IMR-90 (cell line): ENCODE measurements around the gene CNKSR3. TPM values are rescaled to one million over a fixed set of nuclear protein-coding genes. Genes with fewer than 3 reads are reported as not detected.
A peak's percentile ranks its signal among the peaks of the same experiment; 100 is the strongest.

ENCODE experiments used
- ATAC-seq: fragments of 200-7000 bp; cut with Tn5 transposase; 2 replicates; pipeline ENCODE4 v1.9.1; 2020; ENCODE audit warnings: low read depth, mild to moderate bottlenecking, moderate library complexity
- BruUV-seq: library from RNA; stranded (reverse); fragments of 400-500 nt; replicated peaks from 2 replicates; lab custom pipeline; 2021; lab: Mats Ljungman, UMichigan
- CTCF ChIA-PET: fragments of 300-600 bp; formaldehyde crosslinking; extraction: SDS; loops from one replicate; lab custom pipeline; 2021; ENCODE audit warnings: antibody characterized with exemption; lab: Yijun Ruan, JAX
- POLR2A ChIA-PET: fragments of 300-600 bp; sonication (Branson Sonifier 250); formaldehyde crosslinking; loops from one replicate; lab custom pipeline; 2022; ENCODE audit warnings: antibody characterized with exemption; ENCODE audit not compliant: unreplicated experiment; lab: Charles Lee
- DNase-seq: peaks from one replicate; pipeline ENCODE4 v3.0.0; 2013
- H2AFZ ChIP-seq: replicated peaks from 2 replicates; pipeline ENCODE3; 2013; ENCODE audit warnings: low read length, mild to moderate bottlenecking; ENCODE audit not compliant: poor library complexity
- H2AK5ac ChIP-seq: 2 replicates; pipeline ENCODE4 v1.6.1; 2013; ENCODE audit warnings: low read depth, low read length, inconsistent platforms
- H2AK9ac ChIP-seq: replicated peaks from 2 replicates; pipeline ENCODE3; 2013; ENCODE audit warnings: mild to moderate bottlenecking, low read depth, low read length, moderate library complexity; ENCODE audit not compliant: poor library complexity
- H2BK120ac ChIP-seq: 2 replicates; pipeline ENCODE4 v1.6.1; 2013; ENCODE audit warnings: low read depth, low read length, inconsistent platforms
- H2BK15ac ChIP-seq: 3 replicates; pipeline ENCODE4 v1.6.1; 2013; ENCODE audit warnings: low read depth, low read length, inconsistent platforms
- H2BK20ac ChIP-seq: 2 replicates; pipeline ENCODE4 v1.6.1; 2013; ENCODE audit warnings: low read depth, mild to moderate bottlenecking, inconsistent platforms, low read length, moderate library complexity
- H2BK5ac ChIP-seq: 2 replicates; pipeline ENCODE4 v1.6.1; 2013; ENCODE audit warnings: mild to moderate bottlenecking, low read depth, low read length, inconsistent platforms; ENCODE audit not compliant: poor library complexity, severe bottlenecking
- H3K14ac ChIP-seq: replicated peaks from 2 replicates; pipeline ENCODE4 v1.6.1; 2013; ENCODE audit warnings: low read depth, low read length, inconsistent platforms
- H3K18ac ChIP-seq: 2 replicates; pipeline ENCODE4 v1.6.1; 2013; ENCODE audit warnings: low read depth, low read length, control low read depth
- H3K23ac ChIP-seq: 2 replicates; pipeline ENCODE4 v1.6.1; 2013; ENCODE audit warnings: low read depth, low read length, inconsistent platforms
- H3K27ac ChIP-seq: 2 replicates; pipeline ENCODE4 v1.5.1; 2013; ENCODE audit warnings: mild to moderate bottlenecking, control low read depth, low read length; ENCODE audit not compliant: insufficient read depth
- H3K27me3 ChIP-seq: 2 replicates; pipeline ENCODE4 v1.6.1; 2013; ENCODE audit warnings: low read length; ENCODE audit not compliant: control insufficient read depth, insufficient read depth
- H3K36me3 ChIP-seq: 2 replicates; pipeline ENCODE4 v1.6.1; 2013; ENCODE audit warnings: low read length, mixed read lengths; ENCODE audit not compliant: control insufficient read depth, insufficient read depth
- H3K4ac ChIP-seq: 2 replicates; pipeline ENCODE4 v1.6.1; 2013; ENCODE audit warnings: low read depth, low read length, inconsistent platforms
- H3K4me1 ChIP-seq: 2 replicates; pipeline ENCODE4 v1.6.1; 2013; ENCODE audit warnings: low read length, mixed read lengths; ENCODE audit not compliant: control insufficient read depth, insufficient read depth
- H3K4me2 ChIP-seq: 2 replicates; pipeline ENCODE4 v1.6.1; 2013; ENCODE audit warnings: low read depth, mild to moderate bottlenecking, control low read depth, low read length, moderate library complexity
- H3K4me3 ChIP-seq: 2 replicates; pipeline ENCODE4 v1.5.1; 2013; ENCODE audit warnings: low read depth, mild to moderate bottlenecking, control low read depth, low read length, moderate library complexity; ENCODE audit not compliant: insufficient read depth
- H3K56ac ChIP-seq: 2 replicates; pipeline ENCODE4 v1.6.1; 2013; ENCODE audit warnings: low read length, inconsistent platforms; ENCODE audit not compliant: insufficient read depth; ENCODE audit errors: extremely low read depth
- H3K79me1 ChIP-seq, 2 experiments: 2 replicates each; pipeline ENCODE4 v1.6.1; 2013; ENCODE audit warnings: low read length in 2 of 2, inconsistent platforms in 1 of 2, low read depth in 1 of 2
- H3K9ac ChIP-seq: 2 replicates; pipeline ENCODE4 v1.6.1; 2013; ENCODE audit warnings: low read depth, low read length, control low read depth
- H3K9me1 ChIP-seq: 2 replicates; pipeline ENCODE4 v1.6.1; 2013; ENCODE audit warnings: low read length, inconsistent platforms; ENCODE audit not compliant: insufficient read depth
- H3K9me3 ChIP-seq: 2 replicates; pipeline ENCODE4 v1.6.1; 2013; ENCODE audit warnings: low read length; ENCODE audit not compliant: control insufficient read depth, insufficient read depth
- H4K20me1 ChIP-seq: 2 replicates; pipeline ENCODE4 v1.6.1; 2013; ENCODE audit warnings: low read length, inconsistent platforms; ENCODE audit not compliant: insufficient read depth
- H4K5ac ChIP-seq: 2 replicates; pipeline ENCODE4 v1.6.1; 2013; ENCODE audit warnings: mild to moderate bottlenecking, low read depth, low read length, control low read depth
- H4K8ac ChIP-seq, 2 experiments: 2 replicates each; pipeline ENCODE4 v1.6.1; 2013; ENCODE audit warnings: low read depth in 2 of 2, low read length in 2 of 2, control low read depth in 1 of 2, inconsistent platforms in 1 of 2
- H4K91ac ChIP-seq: 2 replicates; pipeline ENCODE4 v1.6.1; 2013; ENCODE audit warnings: low read depth, low read length, inconsistent platforms; ENCODE audit not compliant: insufficient read depth
- BHLHE40 ChIP-seq: fragments of 150-350 bp; IDR thresholded peaks from 2 replicates; pipeline ENCODE4 v1.6.1; 2016; ENCODE audit warnings: mild to moderate bottlenecking, low read depth, low read length
- CEBPB ChIP-seq: IDR thresholded peaks from 2 replicates; pipeline ENCODE4 v1.6.1; 2012; ENCODE audit warnings: low read depth, low read length, improper control_type of control experiment
- FOS ChIP-seq: fragments of 150-350 bp; IDR thresholded peaks from 2 replicates; pipeline ENCODE4 v1.6.1; 2016; ENCODE audit warnings: low read depth, low read length
- MAFK ChIP-seq: IDR thresholded peaks from 2 replicates; pipeline ENCODE4 v1.6.1; 2012; ENCODE audit warnings: low read depth, low read length, improper control_type of control experiment
- NFE2L2 ChIP-seq: fragments of 150-350 bp; IDR thresholded peaks from 2 replicates; pipeline ENCODE4 v1.6.1; 2016; ENCODE audit warnings: low read depth, mild to moderate bottlenecking, low read length
- POLR2A ChIP-seq: IDR thresholded peaks from 2 replicates; pipeline ENCODE4 v1.6.1; 2012; ENCODE audit warnings: mild to moderate bottlenecking, low read depth, low read length
- RAD21 ChIP-seq: IDR thresholded peaks from 2 replicates; pipeline ENCODE4 v1.6.1; 2012; ENCODE audit warnings: low read length, improper control_type of control experiment
- RCOR1 ChIP-seq: IDR thresholded peaks from 2 replicates; pipeline ENCODE4 v1.6.1; 2012; ENCODE audit warnings: mild to moderate bottlenecking, low read length, improper control_type of control experiment; ENCODE audit not compliant: insufficient replicate concordance
- RFX5 ChIP-seq: IDR thresholded peaks from 2 replicates; pipeline ENCODE4 v1.8.0; 2012; ENCODE audit warnings: low read depth, mild to moderate bottlenecking, low read length, moderate library complexity
- WGBS, 2 experiments: methylation state at CpG; one replicate each; pipeline versions ENCODE4 v1.1.5 to v1.1.7; 2013; ENCODE audit warnings: missing lambda C conversion rate in 2 of 2; ENCODE audit not compliant: insufficient read length in 1 of 2; ENCODE audit errors: extremely low coverage in 2 of 2; 5-methylcytosine and 5-hydroxymethylcytosine counted together
- dilution Hi-C: fragments of 300-500 bp; cut with HindIII; formaldehyde crosslinking; loops from one replicate; pipeline ENCODE4 v1.14.3; 2018; ENCODE audit warnings: low sequenced_read_pairs; ENCODE audit not compliant: unreplicated experiment
- in situ Hi-C: fragments of 300-500 bp; cut with MboI; formaldehyde crosslinking; loops from 3 replicates; pipeline ENCODE4 v1.14.3; 2019; ENCODE audit warnings: low sequenced_read_pairs, inconsistent platforms, mixed read lengths
- intact Hi-C: fragments of 100-400 bp; cut with micrococcal nuclease; formaldehyde crosslinking; loops from 2 replicates; pipeline ENCODE4 v1.10.0; 2022
- polyA plus RNA-seq, 3 experiments: library from polyadenylated mRNA; depleted of rRNA; stranded (reverse); fragments of >200 nt; gene quantifications; 2 replicates each; pipeline ENCODE4 v1.2.3, GENCODE V29; 2012; ENCODE audit warnings: low replicate concordance in 1 of 3
- total RNA-seq: library from RNA; depleted of rRNA; stranded (reverse); fragments of >200 nt; gene quantifications from 2 replicates; pipeline ENCODE4 v1.2.3, GENCODE V29; 2012
- TF ChIP-seq, protein P1 (sequence below): fragments of 150-350 bp; IDR thresholded peaks from 2 replicates; pipeline ENCODE4 v1.6.1; 2017; ENCODE audit warnings: mild to moderate bottlenecking, antibody characterized with exemption, low read length, low read depth
- TF ChIP-seq, protein P2 (sequence below): conservative IDR thresholded peaks from 2 replicates; pipeline ENCODE4 v1.5.1; 2012; ENCODE audit warnings: mild to moderate bottlenecking, low read depth, low read length, improper control_type of control experiment
- TF ChIP-seq, protein P3 (sequence below): fragments of 150-350 bp; IDR thresholded peaks from 2 replicates; pipeline ENCODE4 v1.6.1; 2016; ENCODE audit warnings: low read depth, mild to moderate bottlenecking, low read length, moderate library complexity, borderline replicate concordance

CNKSR3 gene
- total and polyA plus RNA-seq, 2 of the 4 experiments (the other 2 are of a cell fraction): 6.7 to 15.8 TPM

DNA sequence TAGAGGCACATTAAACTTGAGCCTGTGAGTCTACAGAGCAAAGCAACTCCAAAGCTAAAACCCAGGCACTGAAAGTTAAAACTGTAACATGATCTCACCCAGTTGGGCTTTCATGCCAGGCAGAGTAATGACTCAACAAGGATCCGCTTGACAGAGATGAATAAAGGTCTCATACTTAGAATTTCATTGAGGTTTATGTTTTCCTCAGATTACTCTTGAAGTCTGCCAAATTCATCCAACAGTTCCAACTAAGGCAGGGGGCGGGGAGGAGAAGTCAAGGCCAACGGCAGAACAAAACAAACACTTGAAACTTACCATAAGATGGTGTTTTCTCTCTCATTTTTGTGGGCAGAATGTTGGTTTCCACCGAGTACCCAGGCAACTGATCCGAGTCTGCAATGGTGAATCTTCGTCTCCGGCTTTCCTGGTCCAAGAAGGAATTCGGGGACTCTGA, 99.8 kb downstream of the CNKSR3 start:
- peaks cover 0 to 19% of the 10 kb centered on the region in 2 experiments; a peak in 3 of 4 replicates for H3K79me1 ChIP-seq
- H2AFZ ChIP-seq: peak overlapping the region; percentile 70
- dilution Hi-C loops (no loop called here), in situ Hi-C loops (no loop called here), intact Hi-C loops (loop anchor here (2.0 to 5.0 kb wide), 4 partner anchors 38 to 118 kb away; partner anchors contain the start of gene CNKSR3)
- no peaks in the 10 kb centered on the region for H3K27me3 ChIP-seq
- peak overlapping the region; percentile 77 for H3K27ac ChIP-seq
- DNase-seq: peak; percentile 97
- peaks cover 19% of the 10 kb centered on the region for H3K36me3 ChIP-seq
- peak overlapping the region; percentile 16 for H3K14ac ChIP-seq
- H3K9me3 ChIP-seq: no peaks in the 10 kb centered on the region
- peak overlapping the region; percentile 100 for H2BK5ac ChIP-seq
- H3K4me1 ChIP-seq: peaks cover 16% of the 10 kb centered on the region
- H3K23ac ChIP-seq: peak overlapping the region; percentile 32
- peak overlapping the region; percentile 31 for H4K5ac ChIP-seq
- H4K91ac ChIP-seq: peak overlapping the region; percentile 70
- peaks cover 9% of the 10 kb centered on the region; the same call in 1 of the 2 replicates for H3K9me1 ChIP-seq
- peak overlapping the region; percentile 22; the same call in 1 of the 2 replicates for H3K9ac ChIP-seq
- peak overlapping the region; percentile 51 for H2BK20ac ChIP-seq
- BruUV-seq: no TSS peak
- no CpG with 5 or more reads among the region's 8 CpGs for WGBS, 2 experiments
- ATAC-seq: peak; percentile 84
- H2AK9ac ChIP-seq: no peak overlapping the region
- peak overlapping the region; percentile 68 for H3K18ac ChIP-seq
- peak overlapping the region; percentile 49 for H3K4me2 ChIP-seq
- ChIA-PET CTCF (interaction anchor here (0.9 to 1.0 kb wide), 2 partner anchors 28 to 108 kb away, joined by 3 to 7 read pairs; no protein-coding TSS in a partner anchor), POLR2A (no interaction called here)
- H3K4me3 ChIP-seq: peak overlapping the region; percentile 9; the same call in 1 of the 2 replicates
- H3K4ac ChIP-seq: peak overlapping the region; percentile 69
- peak overlapping the region; percentile 78 to 80; a peak in 3 of 4 replicates for H4K8ac ChIP-seq
- peak overlapping the region; percentile 33; the same call in 1 of the 3 replicates for H2BK15ac ChIP-seq
- H2BK120ac ChIP-seq: peak overlapping the region; percentile 100
- H3K56ac ChIP-seq: peak overlapping the region; percentile 74
- H4K20me1 ChIP-seq: no peaks in the 10 kb centered on the region; the same call in 1 of the 2 replicates
- TF ChIP-seq MAFK (0 out of 2 replicates have a peak, but pooled peaks have one; percentile 20), POLR2A (no peak), CEBPB (peak; percentile 31; the same call in 1 of the 2 replicates), FOS (peak; percentile 58; the same call in 1 of the 2 replicates), BHLHE40 (peak; percentile 42; the same call in 1 of the 2 replicates), NFE2L2 (no peak), RFX5 (no peak), RAD21 (peak; percentile 10; the same call in 1 of the 2 replicates), RCOR1 (no peak)
- TF ChIP-seq, protein P1, sequence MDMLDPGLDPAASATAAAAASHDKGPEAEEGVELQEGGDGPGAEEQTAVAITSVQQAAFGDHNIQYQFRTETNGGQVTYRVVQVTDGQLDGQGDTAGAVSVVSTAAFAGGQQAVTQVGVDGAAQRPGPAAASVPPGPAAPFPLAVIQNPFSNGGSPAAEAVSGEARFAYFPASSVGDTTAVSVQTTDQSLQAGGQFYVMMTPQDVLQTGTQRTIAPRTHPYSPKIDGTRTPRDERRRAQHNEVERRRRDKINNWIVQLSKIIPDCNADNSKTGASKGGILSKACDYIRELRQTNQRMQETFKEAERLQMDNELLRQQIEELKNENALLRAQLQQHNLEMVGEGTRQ: no peak
- TF ChIP-seq, protein P2, sequence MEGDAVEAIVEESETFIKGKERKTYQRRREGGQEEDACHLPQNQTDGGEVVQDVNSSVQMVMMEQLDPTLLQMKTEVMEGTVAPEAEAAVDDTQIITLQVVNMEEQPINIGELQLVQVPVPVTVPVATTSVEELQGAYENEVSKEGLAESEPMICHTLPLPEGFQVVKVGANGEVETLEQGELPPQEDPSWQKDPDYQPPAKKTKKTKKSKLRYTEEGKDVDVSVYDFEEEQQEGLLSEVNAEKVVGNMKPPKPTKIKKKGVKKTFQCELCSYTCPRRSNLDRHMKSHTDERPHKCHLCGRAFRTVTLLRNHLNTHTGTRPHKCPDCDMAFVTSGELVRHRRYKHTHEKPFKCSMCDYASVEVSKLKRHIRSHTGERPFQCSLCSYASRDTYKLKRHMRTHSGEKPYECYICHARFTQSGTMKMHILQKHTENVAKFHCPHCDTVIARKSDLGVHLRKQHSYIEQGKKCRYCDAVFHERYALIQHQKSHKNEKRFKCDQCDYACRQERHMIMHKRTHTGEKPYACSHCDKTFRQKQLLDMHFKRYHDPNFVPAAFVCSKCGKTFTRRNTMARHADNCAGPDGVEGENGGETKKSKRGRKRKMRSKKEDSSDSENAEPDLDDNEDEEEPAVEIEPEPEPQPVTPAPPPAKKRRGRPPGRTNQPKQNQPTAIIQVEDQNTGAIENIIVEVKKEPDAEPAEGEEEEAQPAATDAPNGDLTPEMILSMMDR: no peak
- TF ChIP-seq, protein P3, sequence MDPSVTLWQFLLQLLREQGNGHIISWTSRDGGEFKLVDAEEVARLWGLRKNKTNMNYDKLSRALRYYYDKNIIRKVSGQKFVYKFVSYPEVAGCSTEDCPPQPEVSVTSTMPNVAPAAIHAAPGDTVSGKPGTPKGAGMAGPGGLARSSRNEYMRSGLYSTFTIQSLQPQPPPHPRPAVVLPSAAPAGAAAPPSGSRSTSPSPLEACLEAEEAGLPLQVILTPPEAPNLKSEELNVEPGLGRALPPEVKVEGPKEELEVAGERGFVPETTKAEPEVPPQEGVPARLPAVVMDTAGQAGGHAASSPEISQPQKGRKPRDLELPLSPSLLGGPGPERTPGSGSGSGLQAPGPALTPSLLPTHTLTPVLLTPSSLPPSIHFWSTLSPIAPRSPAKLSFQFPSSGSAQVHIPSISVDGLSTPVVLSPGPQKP: no peak
- H2AK5ac ChIP-seq: no peak overlapping the region
